Left ventricle myocardium inferior (tissue), 1 donor: ENCODE measurements around the gene BCAT1. TPM values are rescaled to one million over a fixed set of nuclear protein-coding genes. Genes with fewer than 3 reads are reported as not detected.

Experiments
- DNase-seq: peaks from one replicate; pipeline ENCODE4 v3.0.0-alpha.2; 2020
- H3K27ac ChIP-seq: fragments of 200-600 bp; replicated peaks from 2 replicates; pipeline ENCODE4 v1.8.0; 2021
- H3K27me3 ChIP-seq: fragments of 200-600 bp; 2 replicates; pipeline ENCODE4 v1.8.0; 2021; ENCODE audit warnings: low read depth
- H3K36me3 ChIP-seq: fragments of 200-600 bp; 2 replicates; pipeline ENCODE4 v1.8.0; 2021
- H3K4me1 ChIP-seq: fragments of 200-600 bp; 2 replicates; pipeline ENCODE4 v1.8.0; 2021
- H3K4me3 ChIP-seq: fragments of 200-600 bp; 2 replicates; pipeline ENCODE4 v1.8.0; 2021; ENCODE audit warnings: mild to moderate bottlenecking, moderate library complexity
- H3K9me3 ChIP-seq: fragments of 200-600 bp; replicated peaks from 2 replicates; pipeline ENCODE4 v1.8.0; 2021
- intact Hi-C: fragments of 100-400 bp; cut with micrococcal nuclease; formaldehyde crosslinking; loops from one replicate; pipeline ENCODE4 v1.11.0; 2022
- total RNA-seq: library from RNA; stranded (reverse); fragmentation: NEBNext Ultra II Directional; extraction: Animal tissue kit (Norgen Biotek cat#: 25700); gene quantifications from one replicate; pipeline ENCODE4 v1.2.1, GENCODE V29; 2021
- TF ChIP-seq, protein P1 (sequence below): fragments of 200-600 bp; IDR thresholded peaks from 2 replicates; pipeline ENCODE4 v1.8.0; 2021; ENCODE audit warnings: antibody characterized with exemption, mild to moderate bottlenecking, borderline replicate concordance
- donor health status: DM: no; HTN: yes; CAD: no; lungs with severe emphysema.

Gene BCAT1
- total RNA-seq, 1 donor from 2014 or later: 4.3 TPM

DNA sequence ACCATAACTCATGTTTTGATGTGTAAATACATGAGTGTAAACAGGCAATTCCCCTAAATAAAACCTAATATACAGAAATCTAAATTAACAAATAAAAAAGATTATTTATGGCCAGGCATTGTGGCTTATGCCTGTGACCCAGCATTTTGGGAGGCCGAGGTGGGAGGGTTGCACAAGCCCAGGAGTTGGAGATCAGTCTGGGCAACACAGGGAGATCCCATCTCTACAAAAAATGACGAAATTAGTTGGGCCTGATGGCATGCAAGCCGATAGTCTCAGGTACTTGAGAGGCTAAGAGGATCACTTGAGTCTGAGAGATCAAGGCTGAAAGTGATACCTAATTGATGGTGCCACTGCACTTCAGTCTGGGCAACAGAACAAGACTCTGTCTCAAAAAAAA, 48.7 kb downstream of the BCAT1 start:
- Histone ChIP-seq H3K27me3 (peaks cover 49% of the 10 kb centered on the region), H3K9me3 (no peaks in the 10 kb centered on the region), H3K4me3 (no peak overlapping the region), H3K27ac (no peak overlapping the region), H3K36me3 (no peaks in the 10 kb centered on the region), H3K4me1 (peaks cover 23% of the 10 kb centered on the region)
- DNase-seq: no peak
- TF ChIP-seq, protein P1, sequence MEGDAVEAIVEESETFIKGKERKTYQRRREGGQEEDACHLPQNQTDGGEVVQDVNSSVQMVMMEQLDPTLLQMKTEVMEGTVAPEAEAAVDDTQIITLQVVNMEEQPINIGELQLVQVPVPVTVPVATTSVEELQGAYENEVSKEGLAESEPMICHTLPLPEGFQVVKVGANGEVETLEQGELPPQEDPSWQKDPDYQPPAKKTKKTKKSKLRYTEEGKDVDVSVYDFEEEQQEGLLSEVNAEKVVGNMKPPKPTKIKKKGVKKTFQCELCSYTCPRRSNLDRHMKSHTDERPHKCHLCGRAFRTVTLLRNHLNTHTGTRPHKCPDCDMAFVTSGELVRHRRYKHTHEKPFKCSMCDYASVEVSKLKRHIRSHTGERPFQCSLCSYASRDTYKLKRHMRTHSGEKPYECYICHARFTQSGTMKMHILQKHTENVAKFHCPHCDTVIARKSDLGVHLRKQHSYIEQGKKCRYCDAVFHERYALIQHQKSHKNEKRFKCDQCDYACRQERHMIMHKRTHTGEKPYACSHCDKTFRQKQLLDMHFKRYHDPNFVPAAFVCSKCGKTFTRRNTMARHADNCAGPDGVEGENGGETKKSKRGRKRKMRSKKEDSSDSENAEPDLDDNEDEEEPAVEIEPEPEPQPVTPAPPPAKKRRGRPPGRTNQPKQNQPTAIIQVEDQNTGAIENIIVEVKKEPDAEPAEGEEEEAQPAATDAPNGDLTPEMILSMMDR: no peak
- intact Hi-C loops: no loop called here

DNA sequence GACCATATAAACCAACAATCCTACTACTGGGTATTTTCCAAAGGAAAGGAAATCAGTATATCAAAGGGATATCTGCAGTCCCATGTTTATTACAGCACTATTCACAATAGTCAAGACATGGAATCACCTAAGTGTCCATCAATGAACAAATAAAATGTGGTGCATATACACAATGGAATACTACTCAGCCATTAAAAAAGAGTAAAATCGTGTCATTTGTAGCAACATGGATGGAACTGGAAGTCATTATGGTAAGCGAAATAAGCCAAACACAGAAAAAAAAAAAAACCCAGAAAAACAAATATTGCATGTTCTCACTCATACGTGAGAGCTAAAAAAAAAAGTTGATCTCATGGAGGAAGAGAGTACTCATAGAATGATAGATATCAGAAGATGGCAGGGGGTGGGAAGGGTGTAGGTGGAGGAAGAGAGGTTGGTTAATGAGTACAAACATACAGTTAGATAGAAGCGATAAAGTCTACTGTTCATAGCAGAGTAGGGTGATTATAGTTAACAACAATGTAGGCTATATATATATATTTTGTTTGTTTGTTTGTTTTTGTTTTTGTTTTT, 49.3 kb downstream of the BCAT1 start:
- no peak for DNase-seq
- Histone ChIP-seq H3K27ac (no peak overlapping the region), H3K27me3 (peaks cover 43% of the 10 kb centered on the region), H3K4me3 (no peak overlapping the region), H3K9me3 (no peaks in the 10 kb centered on the region), H3K4me1 (peaks cover 23% of the 10 kb centered on the region), H3K36me3 (no peaks in the 10 kb centered on the region)
- intact Hi-C loops: no loop called here
- TF ChIP-seq, protein P1: no peak

DNA sequence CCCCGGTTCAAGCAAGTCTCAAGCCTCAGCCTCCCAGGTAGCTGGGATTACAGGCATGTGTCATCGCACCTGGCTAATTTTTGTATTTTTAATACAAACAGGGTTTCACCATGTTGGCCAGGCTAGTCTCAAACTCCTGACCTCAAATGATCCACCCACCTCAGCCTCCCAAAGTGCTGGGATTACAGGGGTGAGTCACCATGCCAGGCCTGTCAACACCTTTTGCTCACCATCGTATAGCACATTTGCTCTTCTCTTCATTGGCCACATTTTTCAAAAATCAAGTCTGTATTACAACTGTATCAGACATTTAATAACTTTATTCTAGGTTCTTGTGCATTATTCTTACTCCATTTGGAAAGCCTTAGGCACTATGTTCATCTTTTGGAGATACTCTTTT, 50.3 kb downstream of the BCAT1 start:
- peaks cover 20% of the 10 kb centered on the region for H3K4me1 ChIP-seq

DNA sequence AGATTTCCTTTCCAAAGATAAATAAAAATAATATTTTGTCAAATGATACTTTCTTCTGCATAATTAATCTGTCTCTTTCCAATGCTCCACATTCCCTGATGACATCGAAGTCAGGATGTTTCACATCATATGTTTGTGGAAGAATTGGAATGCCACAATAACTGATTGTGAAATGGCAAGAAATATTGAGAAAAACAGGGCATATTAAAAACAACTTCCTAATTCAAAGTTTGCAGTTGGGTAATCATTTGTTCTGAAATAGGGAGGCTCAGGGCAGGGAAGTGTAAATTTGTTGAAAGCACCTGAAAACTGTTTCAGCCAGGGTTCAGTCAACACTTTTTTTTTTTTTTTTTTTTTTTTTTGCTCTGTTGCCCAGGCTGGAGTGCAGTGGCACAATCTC, 50.7 kb downstream of the BCAT1 start:
- Histone ChIP-seq H3K4me1 (peaks cover 16% of the 10 kb centered on the region), H3K27ac (no peak overlapping the region)

More for the DNA sequence above, 50.3 kb downstream of the BCAT1 start:
- Histone ChIP-seq H3K36me3 (no peaks in the 10 kb centered on the region), H3K27me3 (peaks cover 34% of the 10 kb centered on the region), H3K9me3 (no peaks in the 10 kb centered on the region), H3K27ac (no peak overlapping the region), H3K4me3 (no peak overlapping the region)
- TF ChIP-seq, protein P1: no peak
- intact Hi-C loops: no loop called here
- DNase-seq: no peak

DNA sequence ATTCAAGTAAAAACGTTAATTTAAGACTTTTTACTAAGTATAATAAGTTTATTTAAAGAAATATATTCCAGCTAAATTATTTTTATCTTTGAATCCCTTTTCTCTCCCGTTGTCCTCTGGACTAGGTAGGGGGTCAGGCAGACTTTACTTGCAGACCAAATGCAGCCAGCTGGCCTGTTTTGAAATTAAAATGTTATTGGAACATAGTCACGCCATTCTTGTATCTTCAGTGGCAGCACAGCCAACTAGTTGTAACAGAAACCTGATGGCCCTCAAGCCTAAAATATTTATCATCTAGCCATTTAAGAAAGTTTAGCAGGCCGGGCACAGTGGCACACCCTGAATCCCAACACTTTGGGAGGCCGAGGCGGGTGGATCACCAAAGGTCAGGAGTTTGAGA, 52.7 kb downstream of the BCAT1 start:
- Histone ChIP-seq H3K9me3 (no peaks in the 10 kb centered on the region), H3K36me3 (no peaks in the 10 kb centered on the region), H3K27me3 (peaks cover 9% of the 10 kb centered on the region), H3K4me1 (no peaks in the 10 kb centered on the region), H3K4me3 (no peak overlapping the region), H3K27ac (peak overlapping the region; percentile 24)
- intact Hi-C loops: no loop called here
- TF ChIP-seq, protein P1: no peak
- no peak for DNase-seq

More for the DNA sequence above, 50.7 kb downstream of the BCAT1 start:
- DNase-seq: no peak
- intact Hi-C loops: no loop called here
- no peaks in the 10 kb centered on the region for H3K9me3 ChIP-seq
- no peak overlapping the region for H3K4me3 ChIP-seq
- H3K36me3 ChIP-seq: no peaks in the 10 kb centered on the region
- peaks cover 29% of the 10 kb centered on the region for H3K27me3 ChIP-seq
- TF ChIP-seq, protein P1: no peak

DNA sequence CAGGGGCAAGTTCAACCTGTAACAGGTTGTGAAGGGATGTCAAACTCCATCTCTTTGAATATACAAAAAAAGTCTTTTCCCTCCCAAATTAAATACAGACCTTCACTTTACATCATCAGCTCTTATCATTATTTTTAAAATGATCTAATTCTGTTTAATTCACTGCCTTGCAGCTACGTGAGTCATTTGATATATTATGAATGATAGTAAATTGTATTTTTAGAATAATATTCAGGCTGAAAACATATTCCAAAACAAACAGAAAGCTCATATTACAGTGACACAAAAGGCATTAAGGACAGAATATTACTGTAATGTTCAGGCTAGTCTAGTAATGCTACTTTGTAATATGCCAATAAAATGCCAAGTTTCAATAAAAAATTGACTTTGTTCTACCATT, 53.3 kb downstream of the BCAT1 start:
- Histone ChIP-seq H3K36me3 (no peaks in the 10 kb centered on the region), H3K27ac (peak overlapping the region; percentile 24), H3K9me3 (no peaks in the 10 kb centered on the region), H3K4me3 (no peak overlapping the region), H3K4me1 (no peaks in the 10 kb centered on the region), H3K27me3 (peaks cover 6% of the 10 kb centered on the region)
- TF ChIP-seq, protein P1: no peak
- no peak for DNase-seq
- intact Hi-C loops: no loop called here
